Hematopoietic multipotent progenitor cell treated with erythropoietin and hydrocortisone succinate and interleukin-3 and kit ligand, for 17 days (in vitro differentiated cells): Measurements from ENCODE around the gene CRACDL.

Experiments
- DNase-seq: peaks from one replicate; pipeline ENCODE4 v3.0.0-alpha.2; 2015; ENCODE audit warnings: low spot score

The CRACDL gene

DNA sequence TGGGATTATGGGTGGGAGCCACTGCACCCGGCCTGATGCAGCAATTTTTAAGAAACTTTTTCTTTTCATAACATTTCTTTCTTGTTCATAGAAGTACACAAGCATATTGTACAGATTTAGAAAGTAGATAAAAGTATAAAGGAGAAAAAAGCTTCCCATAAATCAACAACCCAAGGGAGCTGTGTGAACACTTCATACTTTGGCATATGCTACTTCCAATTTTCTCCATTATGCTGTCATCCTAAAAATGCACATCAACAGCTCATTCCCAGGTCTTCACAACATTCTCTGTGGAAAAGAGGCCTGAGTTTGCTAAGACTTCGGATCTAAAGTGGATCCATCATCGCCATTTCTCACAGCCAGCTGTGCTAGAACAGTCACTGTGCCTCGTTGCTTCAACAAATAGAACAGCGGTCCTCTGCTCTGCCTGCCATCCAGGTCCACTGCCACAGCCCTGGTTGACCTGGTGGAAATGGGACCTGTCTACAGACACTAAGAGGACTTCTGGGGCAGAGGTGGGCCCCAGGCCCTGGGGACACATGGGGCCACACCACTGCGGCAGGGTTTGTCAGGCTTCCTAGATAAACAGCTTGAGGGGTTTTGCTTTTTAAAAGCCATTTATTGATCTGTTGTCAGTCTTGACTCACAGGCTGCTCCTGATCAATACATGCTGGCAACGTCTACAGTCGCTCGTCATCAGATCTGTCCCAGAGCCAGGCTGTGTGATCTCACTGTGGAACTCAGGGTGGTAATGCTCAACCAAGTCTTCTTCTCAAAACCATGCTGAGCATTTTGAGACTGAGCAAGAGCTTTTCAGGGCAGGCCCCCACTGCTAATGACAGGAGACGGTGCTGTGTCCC lies 132.4 kb downstream of the CRACDL start:
- DNase-seq = no peak

DNA sequence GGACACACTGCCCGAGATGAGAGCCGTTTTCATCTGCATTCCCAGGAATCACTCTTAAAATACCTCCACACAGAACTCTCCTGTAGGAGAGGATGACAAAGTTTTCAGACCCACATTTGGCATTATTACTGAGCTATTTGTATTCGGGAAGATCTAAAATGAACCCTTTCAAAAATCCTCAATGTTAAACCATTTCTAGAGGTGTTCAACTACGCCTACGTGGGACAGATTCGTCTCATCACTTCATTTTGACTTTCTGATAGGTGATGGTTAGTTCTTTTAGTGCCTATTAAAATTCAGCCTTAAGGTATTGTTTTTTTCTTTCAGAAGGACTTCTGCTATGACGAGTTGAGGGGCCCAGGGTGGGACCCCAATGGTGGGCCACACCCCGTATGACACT lies 133.7 kb downstream of the CRACDL start:
- no peak for DNase-seq

DNA sequence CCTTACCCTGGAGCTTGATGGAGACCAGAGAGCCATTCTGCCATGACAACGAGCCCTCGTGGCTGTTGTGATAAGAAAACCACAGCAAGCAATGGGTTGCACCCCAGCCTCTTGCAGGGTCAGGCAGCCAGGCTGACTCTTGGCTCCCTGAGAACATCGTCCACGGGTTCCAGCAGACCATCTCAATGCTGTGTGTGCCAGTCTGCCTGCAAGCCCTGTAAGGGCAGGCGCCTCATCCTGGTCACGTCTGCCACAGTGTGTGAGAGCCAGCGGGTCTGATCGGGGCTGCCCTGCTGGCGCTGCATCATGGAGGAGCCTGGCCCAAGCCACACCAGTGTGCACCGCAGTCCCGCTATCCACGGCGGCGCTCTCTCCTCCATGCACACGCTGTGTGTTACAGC lies 134.1 kb downstream of the CRACDL start:
- no peak for DNase-seq

DNA sequence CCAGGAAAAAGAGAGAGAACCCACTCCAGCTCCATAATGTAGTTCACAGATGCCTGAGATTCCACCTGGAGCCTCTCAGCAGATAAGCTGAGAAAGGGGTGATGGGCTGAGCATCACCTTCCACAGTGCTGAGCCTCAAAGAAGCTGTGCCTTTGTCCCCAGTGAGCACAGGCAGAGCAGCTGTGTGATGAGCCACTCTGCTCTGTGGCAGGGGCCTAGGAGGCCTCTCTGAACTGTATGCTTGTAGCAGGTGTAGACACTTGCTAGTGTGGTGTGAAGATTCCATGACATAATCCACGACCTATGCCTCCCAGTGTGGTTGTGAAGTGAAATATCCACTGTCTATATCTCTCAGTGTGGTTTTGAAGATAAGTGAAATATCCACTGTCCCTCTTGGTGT lies 134.7 kb downstream of the CRACDL start:
- DNase-seq = no peak

GRCh38 chr2:98800330-98801064 lies 135.5 kb downstream of the CRACDL start:
- DNase-seq = no peak

DNA sequence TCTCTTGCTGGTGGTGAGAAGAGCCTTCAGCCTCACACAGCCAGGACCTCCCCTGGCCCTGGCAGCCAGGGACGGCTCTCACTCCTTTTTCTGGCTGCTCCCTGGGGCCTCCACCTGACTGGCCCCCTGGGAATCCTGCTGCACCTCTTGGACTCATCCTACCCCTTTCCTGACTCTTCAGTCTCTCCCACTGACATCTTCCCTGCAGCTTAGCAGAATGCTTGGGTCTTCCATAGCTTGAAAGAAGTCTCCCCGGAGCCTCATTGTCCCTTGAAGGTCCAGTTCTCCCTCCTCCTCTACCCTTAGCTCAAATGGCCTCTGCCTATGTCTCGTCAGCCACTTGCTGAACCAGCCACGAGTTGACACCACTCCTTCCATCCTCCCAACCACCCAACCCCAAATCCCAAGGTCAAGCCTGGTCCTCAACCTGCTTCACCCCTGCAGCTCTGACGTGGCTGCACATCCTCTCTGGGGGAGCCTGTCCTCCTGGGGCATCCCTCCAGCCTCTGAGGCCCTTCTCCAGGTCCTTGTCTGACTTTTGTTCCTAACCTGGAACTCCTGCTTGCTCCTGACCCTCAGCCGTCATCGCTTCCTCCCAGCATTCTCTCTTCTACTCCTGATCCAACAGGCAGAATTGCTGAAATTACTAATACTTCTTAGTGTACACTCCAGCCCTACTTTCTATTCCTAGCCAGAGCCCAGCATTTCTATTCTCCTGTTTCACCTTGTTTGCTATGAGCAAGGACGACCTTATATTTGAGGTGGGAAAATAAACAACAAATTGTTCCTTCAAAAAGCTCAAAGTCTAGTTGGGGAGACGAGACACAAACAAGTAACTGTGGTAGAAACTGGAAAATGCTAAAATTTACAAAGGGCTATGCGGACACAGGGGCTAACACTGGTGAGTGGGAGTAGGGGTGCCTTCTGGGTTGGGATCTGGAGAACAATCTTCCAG lies 136.4 kb downstream of the CRACDL start:
- no peak for DNase-seq

- no peak for DNase-seq
These were observed 139.1 kb downstream of the CRACDL start for GRCh38 chr2:98796775-98797544.

GRCh38 chr2:98795891-98796676 lies 139.9 kb downstream of the CRACDL start:
- no peak for DNase-seq

DNA sequence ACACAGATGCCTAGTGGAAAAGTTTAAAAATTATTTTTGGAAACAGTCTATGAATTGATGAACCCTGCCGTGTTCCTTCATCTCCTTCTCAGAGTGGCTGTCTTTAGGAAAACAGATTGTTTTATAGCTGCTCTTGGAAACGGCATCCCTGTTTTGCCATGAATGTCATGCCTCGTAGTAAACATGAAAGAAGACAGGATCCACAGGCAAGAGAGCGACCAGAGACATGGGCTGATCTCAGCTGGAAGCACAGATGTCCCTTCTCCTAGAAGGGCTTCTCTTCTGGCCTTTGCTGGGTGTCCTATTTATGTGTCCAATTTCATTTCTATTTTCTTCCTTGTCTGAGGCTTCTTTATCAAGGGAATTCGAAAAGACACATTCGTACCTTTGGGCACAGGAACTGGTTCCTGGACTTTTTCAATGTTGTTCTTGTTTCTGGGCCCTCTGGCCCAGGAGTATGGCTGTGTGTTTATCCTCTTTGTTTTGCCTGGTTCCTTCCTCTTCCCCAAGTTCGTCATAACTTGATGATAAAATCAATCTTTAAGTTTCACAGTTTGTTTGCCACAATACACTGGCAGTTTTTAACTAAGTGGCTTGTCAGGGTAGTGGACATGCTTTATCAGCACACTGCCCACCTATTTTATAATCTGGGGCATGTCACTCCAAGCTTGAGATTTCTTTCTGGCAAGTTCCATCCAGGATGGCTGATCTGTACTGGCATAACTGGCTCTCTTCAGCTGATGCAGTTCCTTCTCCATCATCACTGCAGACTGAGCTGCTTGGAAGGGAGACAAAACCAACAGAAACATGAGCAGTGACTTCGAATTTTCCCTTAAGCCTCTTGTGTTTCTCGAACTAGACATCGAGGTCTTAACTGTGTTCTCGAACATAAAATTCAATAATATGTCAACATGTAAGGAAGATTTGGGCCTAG lies 141.9 kb downstream of the CRACDL start:
- no peak for DNase-seq

- no peak for DNase-seq
These were observed 142.8 kb downstream of the CRACDL start for GRCh38 chr2:98793275-98793674.

DNA sequence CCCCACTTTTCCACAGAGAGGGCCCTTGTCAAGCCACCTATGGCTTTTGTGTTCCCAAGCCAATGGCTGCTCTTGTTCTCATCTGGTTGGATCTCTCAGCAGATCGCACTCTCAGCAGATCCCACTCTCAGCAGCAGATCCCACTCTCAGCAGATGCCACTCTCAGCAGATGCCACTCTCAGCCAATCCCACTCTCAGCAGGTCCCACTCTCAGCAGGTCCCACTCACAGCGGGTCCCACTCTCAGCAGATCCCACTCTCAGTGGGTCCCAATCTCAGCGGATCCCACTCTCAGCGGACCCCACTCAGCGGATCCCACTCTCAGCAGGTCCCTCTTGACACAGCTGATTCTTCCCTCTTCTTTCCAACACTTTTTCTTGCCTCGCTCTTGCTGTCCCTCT lies 145.8 kb downstream of the CRACDL start:
- DNase-seq = no peak

- DNase-seq = no peak
These were observed 148.3 kb downstream of the CRACDL start for GRCh38 chr2:98787700-98788099.

DNA sequence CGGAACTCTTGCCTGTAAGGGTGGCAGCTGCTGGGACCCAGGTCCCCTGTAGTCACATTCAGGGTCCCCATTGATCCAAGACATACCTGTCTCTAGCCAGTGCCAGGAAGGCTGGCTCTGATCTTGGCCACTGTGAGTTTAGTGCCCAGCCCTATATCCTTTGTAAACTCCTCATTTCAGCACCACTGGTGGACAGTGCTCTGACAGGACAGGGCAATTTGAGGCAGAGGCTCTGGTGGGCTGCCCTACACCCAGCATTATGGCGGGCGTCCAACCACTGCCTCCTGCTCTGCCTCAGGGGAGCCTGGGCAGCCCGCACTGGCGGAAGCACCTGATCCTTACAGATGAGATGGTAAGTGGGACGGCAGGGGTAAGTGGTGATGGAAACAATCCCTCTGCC lies 149.8 kb downstream of the CRACDL start:
- DNase-seq = no peak

DNA sequence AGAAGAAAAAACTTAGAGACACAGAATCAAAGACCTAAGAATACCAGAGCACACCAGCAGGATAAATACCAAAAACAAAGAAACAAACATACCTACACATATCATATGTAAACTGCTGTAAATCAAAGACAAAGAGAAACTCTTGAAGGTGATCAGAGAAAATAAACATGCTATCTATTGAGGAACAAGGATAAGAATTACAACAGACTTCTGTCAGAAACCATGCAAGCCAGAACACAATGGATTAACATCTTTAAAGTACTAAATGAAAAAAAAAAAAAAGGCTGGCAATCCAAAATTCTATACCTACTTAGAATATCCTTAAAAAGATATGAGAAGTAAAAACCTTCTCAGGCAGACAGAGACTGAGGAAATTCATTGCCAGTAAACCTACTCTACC lies 153.5 kb downstream of the CRACDL start:
- DNase-seq = no peak

GRCh38 chr2:98781822-98782221 lies 154.2 kb downstream of the CRACDL start:
- DNase-seq = no peak

DNA sequence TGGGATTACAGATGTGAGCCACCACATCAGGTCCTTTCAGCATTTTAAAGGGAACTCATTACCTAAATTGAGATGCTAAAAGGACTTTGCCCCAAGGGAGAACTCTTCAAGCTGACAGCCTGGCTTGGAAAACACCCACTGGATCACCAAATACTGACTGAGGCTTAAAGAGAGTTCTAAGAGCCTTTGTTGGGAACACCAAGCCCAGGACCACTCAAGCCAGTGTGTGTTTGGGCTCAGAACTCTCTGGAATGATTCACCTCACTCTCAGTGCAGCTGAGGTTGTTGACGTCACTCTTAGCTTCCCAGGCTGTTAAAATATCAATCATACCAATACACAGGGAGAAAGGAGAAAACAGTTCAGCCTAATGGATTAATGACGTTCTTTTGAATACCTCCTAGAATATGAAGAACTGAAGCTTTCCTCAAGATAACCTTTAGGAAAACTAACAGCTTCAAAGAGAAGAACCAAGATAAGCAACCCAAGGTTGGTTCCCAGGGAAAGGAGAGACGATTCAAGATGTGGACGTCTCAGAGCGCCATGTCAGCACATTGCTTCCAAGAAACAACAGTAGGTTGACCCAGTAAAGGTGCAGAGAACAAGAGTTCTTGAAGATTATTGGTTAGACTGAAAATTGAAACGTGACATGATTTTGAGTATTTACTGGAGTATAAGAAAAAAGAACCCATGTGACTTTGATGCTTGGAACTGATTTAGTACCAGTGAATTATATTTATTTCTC lies 157.1 kb downstream of the CRACDL start:
- DNase-seq = no peak

GRCh38 chr2:98778151-98778550 lies 157.9 kb downstream of the CRACDL start:
- DNase-seq = no peak

DNA sequence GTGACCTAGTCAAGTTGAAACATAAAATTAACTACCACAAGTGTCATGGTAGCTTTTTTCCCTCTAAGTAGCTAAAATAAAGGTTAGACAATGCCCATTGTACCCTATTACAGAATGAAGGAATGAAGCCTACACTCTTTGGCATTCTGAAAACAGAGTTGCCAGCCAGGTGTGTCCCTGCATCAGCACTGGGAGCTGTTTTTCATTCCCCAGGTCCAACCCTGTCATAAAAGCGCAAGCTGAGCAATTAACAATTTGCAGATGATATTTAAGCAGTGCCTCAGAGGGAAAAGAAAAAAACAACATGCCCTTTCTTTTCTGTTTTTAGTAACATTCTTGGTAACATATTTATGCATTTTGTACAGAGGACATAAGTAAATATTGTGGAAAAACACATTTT lies 158.3 kb downstream of the CRACDL start:
- DNase-seq = no peak

DNA sequence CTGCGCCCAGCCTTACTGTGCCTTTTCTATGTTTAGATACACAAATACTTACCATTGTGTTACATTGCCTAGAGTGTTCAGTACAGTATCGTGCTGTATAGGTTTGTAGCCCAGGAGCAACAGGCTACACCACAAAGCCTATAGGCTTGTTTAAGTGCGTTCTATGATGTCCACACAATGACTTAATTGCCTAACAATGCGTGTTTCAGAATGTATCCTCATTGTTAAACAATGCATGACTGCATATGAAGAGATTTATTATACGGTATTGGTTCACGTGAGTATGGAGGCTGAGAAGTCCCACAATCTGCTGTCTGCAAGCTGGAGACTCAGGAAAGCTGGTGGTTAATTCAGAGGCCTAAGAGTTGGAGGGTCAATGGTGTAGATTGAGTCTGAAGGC lies 158.9 kb downstream of the CRACDL start:
- DNase-seq = no peak
